ENCODE results near the gene NCAM1.

GRCh38 chr11:112963368-112963955 is 2.2 kb downstream of the NCAM1 start:
- TF ChIP-seq POLR2A (IDR thresholded peaks at IDR 0.05) (no peak), CTCF (IDR thresholded peaks at IDR 0.05) (no peak)
